Posterior vena cava (tissue), 2 donors: ENCODE measurements around the gene KLF6. TPM values are rescaled to one million over a fixed set of nuclear protein-coding genes. Genes with fewer than 3 reads are reported as not detected.

Experiments used
- DNase-seq: peaks from one replicate; pipeline ENCODE4 v3.0.0-alpha.2; 2020; ENCODE audit warnings: low spot score
- intact Hi-C, 2 donors: fragments of 100-400 bp; cut with DNase I; formaldehyde crosslinking; loops; one replicate each; pipeline versions ENCODE4 v1.14.1 to v1.14.2; 2022 to 2023
- long read RNA-seq, 2 donors: library from polyadenylated mRNA; unstranded; transcript quantifications; one replicate each; pipeline ENCODE4 v2.0.0, GENCODE V29; 2020 to 2021
- total RNA-seq, 2 donors: library from RNA; stranded (reverse); fragmentation: NEBNext Ultra II Directional; extraction: Animal tissue kit (Norgen Biotek cat#: 25700); gene quantifications; one replicate each; pipeline ENCODE4 v1.2.1, GENCODE V29; 2021
- donor health status: DM: yes; HTN: yes; CAD: no.
- donor health status: DM: yes; HTN: yes; CAD: no.

The KLF6 gene
- 100 to 1,000 TPM; 183 to 493 TPM for total RNA-seq
- long read RNA-seq, donor 1, full-length matches to known transcripts = 62 of 100 reads
- long read RNA-seq, donor 1, partial matches to known transcripts = 9 of 100 reads
- long read RNA-seq, donor 1, other reads (novel, unspliced or antisense) = 29 of 100 reads
- long read RNA-seq, donor 2, full-length matches to known transcripts = 2,135 of 2,368 reads
- long read RNA-seq, donor 2, partial matches to known transcripts = 56 of 2,368 reads
- long read RNA-seq, donor 2, other reads (novel, unspliced or antisense) = 177 of 2,368 reads

DNA sequence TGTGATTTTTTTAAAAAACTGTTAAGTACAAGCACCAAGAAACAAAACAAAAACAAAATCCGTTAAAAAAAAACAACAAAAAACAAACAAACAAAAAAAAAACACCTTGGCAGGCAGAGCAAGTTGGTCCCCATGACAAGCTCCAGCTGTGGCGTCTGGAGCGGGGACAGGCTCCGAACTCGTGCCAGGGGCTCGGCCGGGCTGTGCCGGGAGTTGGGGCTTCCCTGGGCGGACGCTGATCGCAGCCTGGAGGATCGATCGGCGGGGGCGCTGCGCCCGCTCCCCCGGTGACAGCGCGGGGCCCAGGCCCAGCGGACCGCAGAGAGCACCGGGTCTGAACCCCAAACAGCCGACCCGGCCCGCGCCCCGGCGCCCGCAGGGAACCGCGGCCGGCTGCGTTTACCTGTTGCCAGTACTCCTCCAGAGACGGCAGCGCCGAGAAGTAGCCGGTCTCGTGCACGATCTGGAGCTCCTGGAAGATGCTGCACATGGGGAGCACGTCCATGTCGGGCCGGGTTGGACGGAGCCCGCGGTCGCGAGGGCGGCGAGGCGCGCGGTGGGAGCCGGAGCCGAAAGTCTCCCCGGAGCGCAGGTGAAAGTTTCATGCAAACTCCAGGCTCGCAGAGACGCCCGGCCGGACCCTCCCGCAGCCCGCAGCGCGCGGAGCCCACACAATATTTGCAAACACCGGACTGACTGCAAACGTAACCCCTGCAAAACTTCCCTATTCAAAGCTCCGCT, at the start of gene KLF6:
Gene KLF6, minus strand, starts transcription at position 700 of the 741 bp plus-strand sequence. Its CDS starts 195 bp downstream, at position 505.
- intact Hi-C loops = loop anchor here (10.0 kb wide), 1 partner anchor 460 kb away; no protein-coding TSS in a partner anchor
- DNase-seq = peak; percentile 89

DNA sequence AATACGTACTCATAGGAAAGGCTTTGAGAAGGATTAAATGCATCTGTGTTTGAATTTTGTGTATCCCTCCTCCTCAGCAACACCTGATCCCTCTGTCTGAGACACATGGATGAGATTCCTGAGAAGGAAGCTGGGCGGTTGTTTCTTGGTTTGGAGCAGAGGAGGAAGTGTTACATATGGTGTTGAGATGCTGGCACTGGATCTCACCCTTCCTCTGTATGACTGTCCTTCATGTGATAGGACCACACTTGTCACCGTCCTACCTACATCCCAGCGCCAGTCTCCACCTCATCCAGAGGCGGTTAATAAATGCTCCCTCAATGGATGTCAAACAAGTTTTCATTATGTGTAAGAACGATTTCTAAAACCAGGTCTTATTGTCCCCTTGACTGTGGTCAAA, 49.4 kb upstream of the KLF6 start:
- intact Hi-C loops = no loop called here
- DNase-seq = no peak

DNA sequence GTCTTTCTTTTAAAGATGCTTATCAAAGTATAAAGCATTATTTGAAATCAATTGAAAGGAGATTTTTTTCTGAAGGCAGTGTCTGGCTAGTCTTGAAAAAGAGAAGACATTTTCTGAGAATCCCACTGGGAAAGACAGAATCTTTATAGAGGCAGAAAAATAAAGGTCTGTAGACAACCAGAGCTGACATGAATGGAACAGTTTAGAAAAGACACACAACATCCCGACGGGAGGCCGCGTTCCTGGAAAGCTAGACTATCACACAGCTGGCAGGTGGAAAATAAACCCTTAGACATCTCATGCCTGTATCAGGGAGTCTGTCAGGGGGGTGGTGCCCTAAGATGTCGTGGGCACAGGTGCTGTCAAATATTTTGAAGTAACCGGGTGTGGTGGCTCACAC, 48.0 kb upstream of the KLF6 start:
- no peak for DNase-seq
- intact Hi-C loops = no loop called here

GRCh38 chr10:3832022-3832786, 47.2 kb upstream of the KLF6 start:
- intact Hi-C loops = no loop called here
- DNase-seq = no peak

DNA sequence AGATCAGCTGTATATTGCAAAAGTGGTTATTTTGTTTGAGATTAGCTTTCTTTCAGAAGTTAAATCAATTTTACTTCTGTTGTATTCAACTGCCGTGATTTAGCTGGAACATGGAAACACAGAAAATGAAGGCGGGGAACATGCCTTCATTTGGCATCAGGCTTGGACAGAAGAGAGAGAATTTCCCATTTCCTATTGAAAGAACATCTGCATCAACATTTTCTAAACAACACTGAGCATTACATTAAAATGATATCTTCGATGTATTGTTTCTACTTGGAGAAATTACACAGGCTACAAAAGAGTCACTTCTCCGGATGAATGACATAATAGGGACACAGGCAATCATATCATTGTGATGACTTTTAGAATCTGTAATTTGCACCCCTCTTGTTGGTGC, 46.6 kb upstream of the KLF6 start:
- no peak for DNase-seq
- intact Hi-C loops = no loop called here

DNA sequence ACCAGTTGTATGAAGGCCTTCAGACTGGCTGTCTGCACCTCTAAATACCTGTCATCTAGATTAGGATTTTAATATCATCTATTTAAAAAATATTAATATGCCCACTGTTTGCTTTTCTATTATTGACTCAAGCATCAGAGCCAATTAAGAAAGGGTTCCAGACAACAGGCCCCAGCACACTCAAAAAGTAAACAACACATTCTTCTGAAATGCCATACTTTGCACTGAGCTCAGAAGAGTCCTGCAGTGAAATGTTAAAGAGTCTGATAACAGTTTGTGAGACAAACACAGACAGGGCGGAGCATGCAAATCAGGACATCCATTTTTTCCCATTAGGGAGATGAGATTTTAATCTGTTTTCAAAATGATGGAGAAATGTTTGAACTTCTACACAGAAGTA, 45.9 kb upstream of the KLF6 start:
- DNase-seq = no peak
- intact Hi-C loops = no loop called here

- intact Hi-C loops = no loop called here
- no peak for DNase-seq
Observed at GRCh38 chr10:3829156-3830050, 44.4 kb upstream of the KLF6 start.

DNA sequence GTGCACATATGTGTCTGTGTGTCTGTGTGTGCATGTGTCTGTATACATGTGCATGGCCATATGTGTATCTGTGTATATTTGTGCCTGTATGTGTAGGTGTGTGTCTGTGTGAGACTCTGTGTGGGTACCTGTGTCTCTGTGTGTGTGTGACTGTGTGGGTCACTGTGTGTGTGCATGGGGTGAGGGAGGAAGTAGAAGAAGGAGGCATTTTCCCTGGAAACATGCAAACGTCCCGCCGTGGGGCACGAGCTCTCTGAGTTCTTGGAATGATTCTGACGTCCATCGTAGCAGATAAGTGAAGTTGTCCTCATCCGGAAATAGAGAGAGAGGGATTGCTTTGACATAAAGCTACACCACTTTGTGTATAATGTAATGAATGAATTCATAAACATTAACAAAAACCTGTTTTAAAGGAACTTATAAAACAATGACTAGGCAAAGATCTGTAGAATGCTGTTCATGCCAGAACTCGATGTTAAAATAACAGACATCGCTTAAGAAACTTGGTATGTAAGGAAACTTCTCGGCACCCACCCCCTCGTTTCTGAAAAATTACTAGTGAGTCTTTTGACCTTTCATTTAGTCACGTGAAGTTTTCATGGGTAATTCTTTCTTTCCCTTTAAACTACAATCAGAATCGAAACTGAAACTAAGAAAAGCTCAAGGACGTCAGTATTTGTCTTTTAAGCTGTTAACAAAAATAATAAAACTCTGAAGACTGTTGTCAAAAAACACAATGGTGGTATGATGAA, 43.6 kb upstream of the KLF6 start:
- no peak for DNase-seq
- intact Hi-C loops = no loop called here

DNA sequence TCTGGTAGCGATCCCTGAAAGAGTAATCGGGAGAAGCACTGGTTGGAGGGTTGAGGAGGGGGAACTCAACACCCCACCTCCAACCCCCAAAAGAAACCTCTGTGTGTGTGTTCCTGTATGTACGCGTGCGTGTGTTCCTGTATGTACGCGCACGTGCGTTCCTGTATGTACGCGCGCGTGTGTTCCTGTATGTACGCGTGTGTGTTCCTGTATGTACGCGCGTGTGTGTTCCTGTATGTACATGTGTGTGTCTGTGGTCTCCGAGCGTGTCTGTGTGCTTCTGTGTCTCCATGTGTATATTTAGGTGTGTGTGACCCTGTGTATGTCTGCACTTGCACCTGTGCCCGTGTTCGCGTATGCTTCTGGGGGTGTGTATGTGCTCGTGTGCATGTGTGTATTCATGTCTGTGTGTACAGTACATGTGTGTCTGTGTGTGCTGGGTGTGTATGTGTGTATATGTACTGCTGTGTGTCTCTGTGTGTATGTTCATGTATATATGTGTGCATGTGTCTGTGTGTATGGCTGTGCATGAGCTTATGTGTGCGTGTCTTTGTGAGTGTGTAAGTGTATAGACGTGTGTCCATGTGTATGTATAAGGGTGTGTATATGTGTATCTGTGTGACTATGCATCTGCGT, 42.9 kb upstream of the KLF6 start:
- DNase-seq = no peak
- intact Hi-C loops = no loop called here

GRCh38 chr10:3827266-3827665, 42.3 kb upstream of the KLF6 start:
- intact Hi-C loops = no loop called here
- no peak for DNase-seq

DNA sequence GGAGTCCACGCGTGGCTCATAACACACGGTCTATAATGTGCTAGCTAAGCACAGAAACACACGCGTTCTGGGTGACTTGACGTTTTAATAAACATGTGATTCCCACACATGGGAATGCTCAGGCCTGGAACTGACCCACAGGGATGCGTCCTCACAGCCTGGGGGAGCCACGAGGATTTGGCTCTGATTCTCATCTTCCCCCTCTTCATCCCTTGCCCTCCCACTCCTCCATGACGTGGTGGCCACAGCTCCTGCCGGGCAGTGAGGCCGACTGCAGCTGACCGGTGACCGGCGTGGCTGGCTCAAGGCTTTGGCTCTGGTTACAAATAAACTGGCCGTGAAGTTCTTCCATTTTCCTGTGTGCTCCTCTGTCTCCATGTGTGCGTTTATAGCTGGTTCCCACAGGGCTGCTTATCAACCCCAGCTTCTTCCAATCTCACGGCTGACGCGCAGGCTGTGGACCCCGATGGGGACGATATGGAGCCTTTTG, 40.9 kb upstream of the KLF6 start:
- no peak for DNase-seq
- intact Hi-C loops = no loop called here

DNA sequence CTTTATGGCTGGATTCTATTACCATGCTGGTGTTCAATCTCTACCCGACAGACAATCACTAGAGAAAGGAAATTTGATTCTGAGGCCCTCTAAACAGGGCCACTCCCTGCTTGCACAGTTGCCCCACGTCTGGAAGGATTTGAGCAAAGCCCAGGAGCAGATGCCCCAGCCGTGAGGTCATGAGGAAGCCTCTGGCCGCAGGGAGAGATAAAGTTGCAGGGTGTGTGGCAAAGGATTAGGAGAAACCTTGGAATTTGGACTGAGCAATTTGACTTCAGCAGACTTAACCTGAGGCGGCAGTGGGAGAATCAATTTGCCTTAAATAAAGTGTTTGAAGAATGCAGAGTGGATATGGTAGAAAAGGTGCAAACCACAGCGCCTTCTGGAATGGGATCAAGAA, 40.2 kb upstream of the KLF6 start:
- no peak for DNase-seq

DNA sequence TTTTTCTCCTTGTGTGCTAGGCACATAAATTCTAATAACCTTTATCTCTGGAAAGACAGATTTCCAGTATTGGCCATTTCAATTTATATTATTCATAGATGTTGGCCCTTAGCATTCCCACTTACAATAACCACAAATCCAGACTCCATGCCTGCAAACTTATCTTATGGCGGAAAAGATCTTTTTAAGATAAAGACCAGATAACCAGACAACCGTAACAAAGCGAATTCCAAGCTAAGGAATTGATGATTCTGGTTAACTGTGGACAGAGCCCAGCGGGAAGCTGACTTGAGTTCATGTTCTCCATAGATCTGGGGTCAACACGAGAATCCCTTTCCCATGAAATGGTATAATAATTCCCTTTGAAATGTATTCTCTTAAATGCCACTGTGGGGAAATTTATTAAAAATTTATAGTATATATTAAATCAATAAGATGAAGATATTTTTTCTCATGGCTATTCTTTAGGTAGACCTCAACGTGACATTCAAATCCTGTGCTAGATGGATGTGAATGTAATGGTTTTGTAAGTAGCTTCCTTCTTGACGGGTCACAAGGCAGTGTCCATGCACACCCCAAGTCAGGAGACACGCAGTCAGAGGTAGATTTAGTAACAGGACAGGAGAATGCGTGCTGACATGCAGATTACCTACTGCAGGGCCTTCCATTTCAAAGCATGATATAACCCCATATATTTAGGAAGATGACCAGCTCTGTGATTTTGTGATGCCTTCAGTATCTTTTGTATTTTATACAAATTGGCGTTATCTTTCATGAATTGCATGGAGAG, 37.7 kb upstream of the KLF6 start:
- intact Hi-C loops = no loop called here
- DNase-seq = no peak

More for the DNA sequence above, 40.2 kb upstream of the KLF6 start:
- intact Hi-C loops = no loop called here

DNA sequence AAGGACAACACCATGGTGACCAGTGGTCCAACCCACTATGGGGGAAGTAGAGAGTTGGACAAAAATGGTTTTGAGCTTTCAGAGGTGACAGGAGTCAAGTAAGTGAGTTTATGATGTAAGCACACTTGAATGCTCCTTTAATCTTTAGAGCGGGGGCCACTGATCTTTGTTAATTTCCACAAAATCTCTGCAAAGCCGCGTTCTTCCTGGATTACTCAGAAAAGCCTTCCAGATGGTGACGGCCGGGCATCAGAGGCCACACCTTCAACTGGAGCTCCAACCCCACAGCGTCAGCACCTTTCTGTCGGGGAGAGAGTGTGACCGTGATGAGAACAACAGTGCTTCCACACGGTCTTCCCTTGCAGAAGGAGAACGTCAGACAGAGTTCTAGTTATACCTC, 35.2 kb upstream of the KLF6 start:
- intact Hi-C loops = no loop called here
- no peak for DNase-seq

GRCh38 chr10:3816995-3817394, 32.0 kb upstream of the KLF6 start:
- intact Hi-C loops = loop anchor here in 1 of 2 donors (10.0 kb wide), 1 partner anchor 378 kb away; no protein-coding TSS in a partner anchor
- DNase-seq = no peak

- no peak for DNase-seq
- intact Hi-C loops = loop anchor here in 1 of 2 donors (10.0 kb wide), 1 partner anchor 380 kb away; no protein-coding TSS in a partner anchor
Observed at GRCh38 chr10:3814838-3815220, 29.8 kb upstream of the KLF6 start.
